RPMI7951 (cell line): ENCODE data around the gene INPP5D. TPM values are rescaled to one million over a fixed set of nuclear protein-coding genes. Genes with fewer than 3 reads are reported as not detected.
"Not testable (repeated sequence)": the region's sequence is repeated elsewhere in the genome, so short reads cannot be mapped to it uniquely, and the experiment has no call there.

Experiments used
- DNase-seq: peaks from one replicate; pipeline ENCODE4 v3.0.0-alpha.2; 2012; ENCODE audit warnings: low read depth
- total RNA-seq: library from RNA; depleted of rRNA; stranded (reverse); fragments of >200 nt; shearing (Covaris generic); gene quantifications from 2 replicates; pipeline ENCODE4 v1.2.3, GENCODE V29; 2014

The INPP5D gene
- total RNA-seq, 1 experiment from 2014 or later: 0.24 TPM

DNA sequence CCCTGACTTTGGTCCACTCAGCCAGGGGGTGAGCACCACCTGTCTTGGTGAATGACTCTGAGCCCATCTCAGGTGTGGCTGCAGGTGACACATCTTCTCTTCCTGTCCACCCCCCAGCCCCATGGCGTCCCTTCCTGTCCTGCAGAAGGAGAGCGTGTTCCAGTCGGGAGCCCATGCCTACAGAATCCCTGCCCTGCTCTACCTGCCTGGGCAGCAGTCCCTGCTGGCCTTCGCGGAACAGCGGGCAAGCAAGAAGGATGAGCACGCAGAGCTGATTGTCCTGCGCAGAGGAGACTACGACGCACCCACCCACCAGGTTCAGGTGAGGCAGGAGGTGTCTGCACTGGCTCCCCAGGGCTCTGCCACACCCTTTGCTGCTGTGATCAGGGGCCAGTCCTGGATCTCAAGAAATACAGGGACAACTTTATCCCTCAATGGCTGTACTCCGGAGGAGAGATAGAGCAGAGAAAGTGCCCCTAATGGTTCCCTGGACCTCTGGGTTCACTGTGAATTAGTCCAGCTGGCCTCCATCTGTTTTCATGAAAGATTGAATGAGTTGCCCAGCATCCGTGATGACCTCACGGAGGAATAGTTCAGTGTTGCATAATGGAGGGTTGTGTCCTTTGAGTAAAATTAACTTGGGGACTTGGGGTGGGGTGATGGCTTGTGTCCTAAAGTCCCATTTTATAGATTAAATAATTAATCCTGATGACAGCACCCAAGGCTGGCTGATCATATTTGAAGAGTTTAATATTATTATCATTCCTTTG lies 27.4 kb upstream of the INPP5D start, which contains the start of gene NEU2:
NEU2 (plus strand) TSS at position 122 of the 770 bp plus-strand sequence; CDS start at position 122, 0 bp downstream.
- peak; percentile 82 for DNase-seq

DNA sequence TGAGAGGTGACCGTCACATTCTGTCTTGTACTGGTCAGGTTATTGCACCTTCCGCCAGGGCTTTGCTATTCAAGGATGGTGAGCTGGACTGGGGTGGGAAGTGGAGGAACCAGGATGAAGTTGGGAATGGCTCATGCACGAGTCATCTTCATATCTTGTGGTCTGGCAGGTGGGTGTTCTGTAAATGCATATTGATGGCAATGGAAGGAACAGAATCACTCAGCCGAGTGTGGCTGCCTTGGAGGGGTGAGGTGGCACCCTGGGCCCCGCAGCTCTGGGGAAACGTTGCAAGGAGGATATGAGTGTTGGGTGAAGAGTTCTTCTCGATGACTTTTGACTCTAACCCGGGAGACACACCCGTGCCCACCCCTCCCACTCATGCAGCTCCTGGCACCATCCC lies 26.5 kb upstream of the INPP5D start:
- DNase-seq: peak; percentile 81

DNA sequence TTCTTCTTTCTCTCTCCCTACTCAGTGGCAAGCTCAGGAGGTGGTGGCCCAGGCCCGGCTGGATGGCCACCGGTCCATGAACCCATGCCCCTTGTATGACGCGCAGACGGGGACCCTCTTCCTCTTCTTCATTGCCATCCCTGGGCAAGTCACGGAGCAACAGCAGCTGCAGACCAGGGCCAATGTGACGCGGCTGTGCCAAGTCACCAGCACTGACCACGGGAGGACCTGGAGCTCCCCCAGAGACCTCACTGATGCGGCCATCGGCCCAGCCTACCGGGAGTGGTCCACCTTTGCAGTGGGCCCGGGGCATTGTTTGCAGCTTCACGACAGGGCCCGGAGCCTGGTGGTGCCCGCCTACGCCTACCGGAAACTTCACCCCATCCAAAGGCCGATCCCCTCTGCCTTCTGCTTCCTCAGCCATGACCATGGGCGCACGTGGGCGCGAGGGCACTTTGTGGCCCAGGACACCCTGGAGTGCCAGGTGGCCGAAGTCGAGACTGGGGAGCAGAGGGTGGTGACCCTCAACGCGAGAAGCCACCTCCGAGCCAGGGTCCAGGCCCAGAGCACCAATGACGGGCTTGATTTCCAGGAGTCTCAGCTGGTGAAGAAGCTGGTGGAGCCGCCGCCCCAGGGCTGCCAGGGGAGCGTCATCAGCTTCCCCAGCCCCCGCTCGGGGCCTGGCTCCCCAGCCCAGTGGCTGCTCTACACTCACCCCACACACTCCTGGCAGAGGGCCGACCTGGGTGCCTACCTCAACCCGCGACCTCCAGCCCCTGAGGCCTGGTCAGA lies 25.9 kb upstream of the INPP5D start:
- DNase-seq: peak; percentile 16

DNA sequence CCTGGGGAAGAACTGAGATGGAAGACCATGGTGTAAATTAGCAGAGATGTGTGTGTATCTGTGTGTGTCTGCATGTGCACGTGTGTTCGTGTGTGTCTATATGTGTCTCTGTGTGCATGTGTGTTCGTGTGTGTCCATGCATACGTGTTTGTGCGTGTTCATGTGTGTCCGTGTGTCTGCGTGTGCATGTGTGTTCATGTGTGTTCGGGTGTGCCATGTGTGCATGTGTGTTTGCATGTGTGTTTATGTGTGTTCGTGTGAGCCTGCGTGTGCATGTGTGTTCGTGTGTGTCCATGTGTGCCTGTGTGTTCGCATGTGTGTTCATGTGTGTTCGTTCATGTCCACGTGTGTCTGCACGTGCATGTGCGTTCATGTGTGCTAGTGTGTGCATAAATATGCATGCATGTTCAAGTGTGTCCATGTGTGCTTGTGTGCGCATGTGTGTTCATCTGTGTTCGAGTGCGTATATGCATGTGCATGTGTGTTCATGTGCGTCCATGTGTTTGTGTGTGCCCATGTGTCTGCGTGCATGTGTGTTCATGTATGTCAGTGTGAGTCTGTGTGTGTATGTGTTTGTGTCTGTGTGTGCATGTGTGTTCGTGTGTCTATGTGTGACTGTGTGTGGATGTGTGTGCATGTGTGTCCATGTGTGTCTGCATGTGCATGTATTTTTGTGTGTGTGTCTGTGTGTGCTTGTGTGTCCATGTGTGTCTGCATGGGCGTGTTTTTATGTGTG lies 24.5 kb upstream of the INPP5D start:
- no peak for DNase-seq

DNA sequence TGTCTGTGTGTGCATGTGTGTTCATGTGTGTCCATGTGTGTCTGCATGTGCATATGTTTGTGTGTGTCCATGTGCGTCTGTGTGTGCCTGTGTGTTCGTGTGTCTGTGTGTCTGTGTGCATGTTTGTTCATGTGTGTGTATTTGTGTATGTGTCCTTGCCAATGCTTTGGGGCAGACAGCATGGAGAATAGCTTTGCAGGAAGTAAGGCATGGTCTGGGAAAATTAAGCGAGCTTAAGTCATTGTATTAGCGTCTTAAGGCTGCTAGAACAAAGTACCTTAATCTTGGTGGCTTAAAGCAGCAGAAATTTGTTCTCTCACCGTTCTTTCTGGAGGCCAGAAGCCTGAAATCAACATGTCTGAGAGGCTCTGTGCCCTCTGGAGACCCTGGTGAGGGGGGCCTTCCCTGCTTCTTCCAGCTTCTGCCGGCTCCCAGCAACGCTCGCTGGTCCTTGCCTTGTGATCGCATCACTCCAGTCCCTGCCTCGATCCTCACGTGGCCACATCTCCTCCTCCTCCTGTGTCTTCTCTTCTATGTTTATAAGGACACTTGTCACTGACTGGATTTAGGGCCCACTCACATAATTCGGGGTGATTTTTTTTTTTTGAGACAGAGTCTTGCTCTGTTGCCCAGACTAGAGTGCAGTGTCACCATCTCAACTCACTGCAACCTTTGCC lies 23.8 kb upstream of the INPP5D start:
- DNase-seq: no peak

DNA sequence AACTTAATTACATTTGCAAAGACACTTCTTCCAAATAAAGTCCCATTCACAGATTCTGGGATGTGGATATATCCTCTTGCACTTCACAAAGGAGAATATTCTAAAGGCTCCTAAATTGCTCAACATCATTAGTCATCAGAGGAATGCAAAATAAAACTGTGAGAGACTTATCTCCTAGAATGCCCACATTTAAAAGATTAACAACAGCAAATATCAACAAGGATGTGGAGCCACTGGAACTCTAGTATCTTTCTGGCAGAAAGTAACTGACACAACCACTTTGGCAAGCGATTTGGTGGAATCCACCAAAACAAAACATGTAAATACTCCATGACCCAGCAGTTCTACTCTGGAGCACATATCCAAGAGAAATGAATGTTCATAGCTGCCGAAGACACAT lies 23.1 kb upstream of the INPP5D start:
- peak; percentile 82 for DNase-seq

DNA sequence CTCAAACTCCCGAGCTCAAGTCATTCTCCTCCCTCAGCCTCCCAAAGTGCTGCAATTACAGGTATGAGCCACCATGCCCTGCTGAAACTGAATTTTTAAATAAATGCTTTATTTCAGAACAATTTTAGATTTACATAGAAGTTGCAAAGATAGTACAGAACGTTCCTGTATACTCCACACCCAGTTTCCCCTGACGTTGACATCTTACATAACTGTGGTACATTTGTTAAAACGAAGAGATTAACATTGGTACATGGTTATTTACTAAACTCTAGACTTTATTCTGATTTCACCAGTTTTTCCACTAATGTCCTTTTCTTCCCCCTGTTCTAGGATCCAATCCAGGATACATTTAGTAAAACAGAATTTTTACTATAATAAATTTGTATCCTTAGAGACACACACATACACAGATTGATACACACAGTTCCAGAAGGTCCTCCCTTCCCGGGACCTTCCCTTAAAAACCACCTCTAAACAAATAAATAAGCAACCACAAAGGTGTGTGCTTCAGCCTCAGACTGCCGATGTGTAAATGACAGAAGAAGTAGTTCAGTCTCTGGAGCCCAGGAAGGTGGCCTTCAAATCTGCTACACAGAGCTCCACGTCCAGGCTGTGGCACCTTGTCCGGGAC lies 20.8 kb upstream of the INPP5D start:
- DNase-seq: peak; percentile 26

DNA sequence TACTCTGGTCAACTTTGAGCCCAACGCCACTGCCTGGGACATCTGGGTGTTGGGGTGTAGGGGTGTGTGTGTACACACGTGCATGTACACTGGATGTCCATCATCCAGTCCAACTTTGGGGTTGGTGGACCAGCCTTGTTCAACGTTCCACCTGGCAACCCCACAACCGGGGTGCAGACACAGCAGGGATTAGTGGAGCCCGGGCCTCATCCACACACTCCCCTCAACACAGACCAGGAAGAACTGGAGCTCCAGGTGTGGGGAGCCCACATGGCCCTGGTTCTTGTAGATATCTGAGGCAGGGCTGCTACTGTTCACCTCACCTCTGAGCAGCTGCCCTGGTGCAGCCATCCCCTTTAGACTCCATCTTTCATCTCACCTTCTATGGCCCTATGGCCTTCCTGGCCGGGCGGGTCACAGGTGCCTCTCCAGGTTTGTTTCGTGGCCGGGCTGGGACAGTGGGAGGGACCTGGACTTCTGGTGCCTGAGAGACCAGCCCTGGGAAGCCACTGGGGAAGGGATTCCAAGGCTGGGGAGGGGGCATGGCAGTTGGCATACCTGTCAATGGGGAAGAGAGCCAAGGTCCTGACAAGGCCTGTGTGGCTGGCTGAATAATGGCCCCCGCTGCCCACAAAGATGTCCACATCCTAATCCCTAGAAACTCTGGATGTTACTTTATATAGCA lies 20.2 kb upstream of the INPP5D start:
- DNase-seq: no peak

DNA sequence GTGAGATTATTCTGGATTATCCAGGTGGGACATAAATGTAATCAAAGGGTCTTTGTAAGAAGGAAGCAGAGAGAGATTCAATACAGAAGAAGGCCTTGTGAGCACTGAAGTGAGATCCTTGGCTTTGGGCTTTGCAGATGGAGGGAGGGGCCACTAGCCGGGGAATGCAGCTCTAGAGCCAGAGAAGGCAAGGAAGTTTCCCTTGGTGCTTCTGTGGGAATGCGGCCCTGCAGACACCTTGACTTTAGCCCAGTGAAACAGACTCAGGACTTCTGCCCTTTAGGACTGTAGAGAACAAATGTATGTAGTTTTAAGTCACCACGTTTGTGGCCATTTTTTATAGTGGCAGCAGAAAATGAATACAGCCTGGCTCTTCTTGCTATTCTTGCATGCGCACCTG lies 19.6 kb upstream of the INPP5D start:
- DNase-seq: no peak

DNA sequence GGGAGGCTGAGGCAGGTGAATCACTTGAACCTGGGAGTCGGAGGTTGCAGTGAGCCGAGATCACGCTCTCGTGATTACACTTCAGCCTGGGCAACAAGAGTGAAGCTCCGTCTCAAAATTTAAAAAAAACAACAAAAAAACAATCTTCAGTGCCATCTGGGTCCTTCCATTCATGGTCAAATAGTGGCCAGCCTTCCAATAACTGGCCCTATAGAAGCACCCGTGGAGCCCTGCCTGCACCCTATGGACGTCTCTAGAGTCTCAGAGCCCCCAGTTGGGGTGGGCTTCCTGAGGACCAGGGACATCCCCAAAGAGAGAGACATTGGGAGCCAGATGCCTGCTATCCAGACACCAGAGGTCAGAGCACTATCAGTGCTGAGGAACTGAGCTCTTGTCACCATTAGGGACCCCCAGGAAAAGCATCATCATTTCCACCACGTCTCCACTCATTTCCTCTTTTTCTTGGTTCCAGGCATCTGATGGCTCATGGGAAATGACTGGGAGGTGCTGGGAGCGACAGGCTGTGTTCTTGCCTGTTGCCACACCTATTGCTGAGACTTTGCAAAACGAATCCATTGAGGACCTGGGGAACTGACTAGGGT lies 18.3 kb upstream of the INPP5D start:
- no peak for DNase-seq

DNA sequence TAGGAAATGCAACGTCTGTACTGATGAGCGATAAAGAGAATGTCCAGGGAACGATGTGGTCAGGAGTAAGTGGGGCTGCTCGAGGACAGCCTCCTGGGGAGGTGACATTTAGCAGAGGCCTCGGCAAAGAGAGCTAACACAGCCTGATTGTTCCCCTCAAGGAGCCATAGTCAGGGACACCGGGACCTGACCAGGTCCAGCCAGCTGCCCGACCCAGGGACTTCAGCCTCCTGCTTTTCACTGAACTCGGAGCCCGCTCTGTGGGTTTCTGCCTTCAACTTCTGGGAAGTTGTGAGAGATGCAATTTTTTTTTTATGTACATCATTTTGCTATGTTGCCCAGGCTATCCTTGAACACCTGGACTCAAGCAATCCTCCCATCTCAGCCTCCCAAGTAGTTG lies 17.6 kb upstream of the INPP5D start:
- DNase-seq: no peak

DNA sequence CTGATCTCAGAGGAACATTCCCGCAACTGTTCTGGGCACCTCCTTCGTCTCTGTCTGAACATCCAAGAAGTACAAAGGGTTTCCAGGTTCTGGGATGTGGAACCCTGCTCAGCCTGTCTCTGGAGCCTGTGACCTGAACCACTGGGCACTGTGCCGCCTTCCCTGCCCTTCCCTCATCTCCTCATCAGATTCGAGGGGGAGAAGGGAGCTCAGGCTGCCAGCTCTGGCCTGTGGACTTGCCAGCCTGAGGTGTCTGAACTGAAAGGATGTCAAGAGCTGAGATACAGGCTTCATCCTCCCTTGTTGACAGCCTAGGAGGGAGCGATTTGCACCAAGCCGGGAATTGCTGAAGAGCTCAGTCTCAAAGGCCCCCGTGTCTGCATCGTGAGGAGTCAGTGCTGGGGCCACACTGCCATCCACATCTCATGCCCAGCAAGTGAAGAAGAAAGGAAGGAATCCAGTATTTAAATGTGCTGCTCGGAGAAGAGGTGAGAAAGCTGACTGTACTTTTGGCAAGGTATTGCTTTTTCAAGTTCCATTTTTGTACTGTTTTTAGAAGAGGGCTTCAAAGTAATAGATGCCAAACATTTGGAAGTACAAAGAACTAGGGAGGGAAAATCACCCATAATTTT lies 15.1 kb upstream of the INPP5D start:
- DNase-seq: no peak

DNA sequence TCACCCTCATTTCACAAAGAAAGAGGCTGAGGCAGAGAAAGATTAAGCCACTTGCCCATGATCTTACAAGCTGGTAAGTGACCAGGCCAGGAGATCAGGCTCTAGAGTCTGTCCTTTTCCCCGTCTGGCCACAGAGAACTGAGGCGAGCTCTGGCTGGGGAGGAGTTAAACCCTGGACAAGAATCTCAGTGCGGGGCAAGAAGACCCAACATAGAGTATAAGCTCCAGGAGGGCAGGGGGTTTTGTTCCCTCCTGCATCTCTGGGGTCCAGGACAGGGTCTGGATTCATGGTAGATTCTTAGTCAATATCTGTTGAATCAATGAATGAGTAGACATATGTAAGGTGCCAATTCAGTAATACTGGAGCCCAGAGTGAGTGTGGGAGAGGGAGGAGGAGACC lies 12.9 kb upstream of the INPP5D start:
- no peak for DNase-seq

DNA sequence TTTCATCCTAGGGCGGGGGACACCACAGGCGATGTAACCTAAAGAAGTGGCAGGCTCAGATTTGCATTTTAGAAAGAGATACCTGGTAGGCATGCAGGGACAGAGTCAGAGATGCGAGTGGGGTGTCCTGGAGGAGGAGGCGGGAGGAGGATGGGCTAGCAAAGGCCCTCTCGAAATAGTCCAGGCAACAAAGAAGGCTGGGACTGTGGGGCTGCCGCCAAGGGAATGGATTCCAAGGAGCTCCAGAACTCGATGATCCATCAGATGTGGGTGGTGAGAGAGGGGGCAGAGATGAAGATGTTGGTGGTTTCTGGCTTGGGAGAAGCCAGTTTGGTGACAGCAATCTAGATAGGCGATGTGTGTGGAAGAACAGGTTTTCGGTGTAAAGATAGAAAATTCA lies 12.5 kb upstream of the INPP5D start:
- no peak for DNase-seq

DNA sequence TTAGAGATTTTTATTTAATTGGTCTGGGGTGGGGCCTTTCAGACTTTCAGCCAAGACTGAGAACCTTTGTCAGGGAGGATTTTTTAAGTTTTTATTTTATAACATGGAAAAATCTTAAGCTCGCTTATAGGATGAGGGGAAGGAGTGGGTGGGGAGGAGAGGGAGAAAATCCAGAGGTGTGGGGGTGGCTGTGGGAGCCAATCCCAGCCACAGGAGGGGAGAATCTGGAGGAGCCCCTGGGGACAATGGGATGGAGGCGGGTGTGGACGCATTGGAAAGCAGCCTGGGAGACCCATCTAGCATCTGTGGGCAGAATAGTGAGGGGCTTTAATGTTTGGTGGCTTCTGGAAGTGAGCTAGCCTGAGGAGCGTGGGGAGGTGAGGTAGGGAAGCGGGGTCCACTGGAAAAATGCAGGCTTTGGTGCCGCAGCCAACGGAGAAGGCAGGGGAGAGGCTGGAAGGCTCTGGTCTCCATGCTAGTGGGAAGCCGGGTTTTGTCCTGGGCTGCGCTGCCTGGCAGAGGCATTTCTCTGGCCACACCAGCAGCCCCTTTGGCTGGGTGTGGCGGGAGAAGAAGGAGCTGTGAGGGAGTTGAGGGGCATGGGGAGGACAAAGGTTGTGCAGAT lies 11.5 kb upstream of the INPP5D start:
- no peak for DNase-seq

DNA sequence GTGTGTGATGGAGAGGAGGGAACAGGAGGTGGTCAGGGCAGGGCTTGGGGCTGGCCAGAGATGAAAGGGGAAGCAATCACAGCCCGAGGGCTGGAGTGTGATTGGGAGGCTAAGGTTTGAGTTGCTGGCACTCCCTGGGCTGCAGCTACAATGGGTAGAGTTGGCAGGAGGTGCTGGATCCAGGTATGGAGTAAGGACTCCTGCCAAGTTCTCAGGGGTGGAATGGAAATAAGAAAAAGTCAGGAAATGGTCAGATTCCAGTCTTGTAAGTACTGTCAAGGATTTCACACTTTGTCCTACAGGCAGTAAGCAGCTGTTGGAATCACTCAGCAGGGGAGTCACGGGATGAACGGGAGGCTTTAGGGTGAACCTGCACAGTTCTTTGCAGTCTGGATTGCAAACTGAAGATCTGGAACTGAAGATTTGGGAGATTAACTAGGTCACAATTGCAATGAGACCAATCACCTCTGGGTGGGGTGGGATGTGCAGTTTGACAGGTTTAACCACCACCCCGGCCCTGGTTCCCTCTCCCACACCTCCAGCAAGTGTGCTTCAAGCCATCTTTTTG lies 10.9 kb upstream of the INPP5D start:
- peak; percentile 79 for DNase-seq

DNA sequence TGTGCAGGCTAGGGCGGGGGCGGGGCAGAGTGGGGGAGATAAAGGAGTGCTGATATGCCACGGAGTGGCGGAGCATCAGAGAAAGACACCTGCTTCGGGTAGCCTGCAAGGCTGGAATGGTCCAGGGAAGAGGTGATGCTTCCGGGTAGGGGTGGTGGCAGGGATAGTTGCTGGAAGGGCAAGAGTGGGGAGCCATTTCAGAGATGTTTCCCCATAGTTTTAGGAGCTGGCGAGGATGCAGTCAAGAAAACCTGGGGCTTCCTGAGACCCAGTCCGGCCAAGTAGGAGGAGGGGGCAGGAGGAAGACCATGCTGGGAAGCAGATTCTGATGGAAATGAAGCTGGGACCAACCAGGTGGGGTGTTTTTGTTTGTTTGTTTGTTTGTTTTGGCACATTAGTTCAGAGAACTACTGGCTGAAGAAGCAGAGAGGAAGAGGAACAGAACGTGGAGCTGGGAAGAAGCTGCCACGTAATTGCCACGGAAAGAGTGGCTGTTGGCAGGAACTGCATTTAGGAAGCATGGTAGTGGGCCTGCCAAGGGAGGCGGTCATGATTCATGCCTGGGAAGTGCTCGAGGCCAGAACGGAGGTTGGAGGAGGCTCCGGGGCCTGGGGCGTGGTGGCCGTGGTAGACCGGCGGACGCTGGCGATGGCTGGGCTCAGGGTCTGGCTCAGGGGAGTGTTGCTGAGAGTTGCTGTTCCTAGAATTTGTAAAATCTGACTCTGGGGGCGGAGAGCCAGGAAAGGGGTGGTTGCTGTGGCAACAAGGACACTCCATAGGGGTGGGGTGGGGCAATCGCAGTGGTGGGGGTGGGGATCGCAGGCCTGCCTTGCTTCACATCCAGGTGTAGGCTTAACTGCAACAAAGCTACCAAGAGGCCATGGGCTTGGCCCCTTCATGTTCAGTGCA lies 8.6 kb upstream of the INPP5D start:
- peak; percentile 94 for DNase-seq

DNA sequence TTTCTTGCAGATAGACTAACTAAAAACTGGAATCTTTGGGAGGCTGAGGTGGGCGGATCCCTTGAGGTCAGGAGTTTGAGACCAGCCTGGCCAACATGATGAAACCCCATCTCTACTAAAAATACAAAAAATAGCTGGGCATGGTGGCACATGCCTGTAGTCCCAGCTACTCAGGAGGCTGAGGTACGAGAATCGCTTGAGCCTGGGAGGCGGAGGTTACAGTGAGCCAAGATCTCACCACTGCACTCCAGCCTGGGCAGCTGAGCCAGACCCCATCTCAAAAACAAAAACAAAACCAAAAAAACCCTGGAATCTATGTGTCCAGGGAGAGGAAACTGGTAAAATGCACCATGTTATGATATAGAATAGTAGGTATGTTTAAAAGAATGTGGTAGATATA lies 7.6 kb upstream of the INPP5D start:
- not testable (repeated sequence) for DNase-seq
